Stimulated activated naive CD8-positive, alpha-beta T cell treated with anti-CD3 and anti-CD28 coated beads, Interleukin-15, Interleukin-2, amounts not matched to agents 100 U/mL and 50 U/mL, for 24 hours (primary cell): Measurements from ENCODE around the gene EGR4.
"Not testable (repeated sequence)": the region's sequence is repeated elsewhere in the genome, so short reads cannot be mapped to it uniquely, and the experiment has no call there.

Experiments
- ATAC-seq: fragments of 150-1000 bp; cut with Tn5 transposase; one replicate; pipeline ENCODE4 v1.10.0; 2021
- DNase-seq: peaks from one replicate; pipeline ENCODE4 v3.0.0; 2021

Gene EGR4

DNA sequence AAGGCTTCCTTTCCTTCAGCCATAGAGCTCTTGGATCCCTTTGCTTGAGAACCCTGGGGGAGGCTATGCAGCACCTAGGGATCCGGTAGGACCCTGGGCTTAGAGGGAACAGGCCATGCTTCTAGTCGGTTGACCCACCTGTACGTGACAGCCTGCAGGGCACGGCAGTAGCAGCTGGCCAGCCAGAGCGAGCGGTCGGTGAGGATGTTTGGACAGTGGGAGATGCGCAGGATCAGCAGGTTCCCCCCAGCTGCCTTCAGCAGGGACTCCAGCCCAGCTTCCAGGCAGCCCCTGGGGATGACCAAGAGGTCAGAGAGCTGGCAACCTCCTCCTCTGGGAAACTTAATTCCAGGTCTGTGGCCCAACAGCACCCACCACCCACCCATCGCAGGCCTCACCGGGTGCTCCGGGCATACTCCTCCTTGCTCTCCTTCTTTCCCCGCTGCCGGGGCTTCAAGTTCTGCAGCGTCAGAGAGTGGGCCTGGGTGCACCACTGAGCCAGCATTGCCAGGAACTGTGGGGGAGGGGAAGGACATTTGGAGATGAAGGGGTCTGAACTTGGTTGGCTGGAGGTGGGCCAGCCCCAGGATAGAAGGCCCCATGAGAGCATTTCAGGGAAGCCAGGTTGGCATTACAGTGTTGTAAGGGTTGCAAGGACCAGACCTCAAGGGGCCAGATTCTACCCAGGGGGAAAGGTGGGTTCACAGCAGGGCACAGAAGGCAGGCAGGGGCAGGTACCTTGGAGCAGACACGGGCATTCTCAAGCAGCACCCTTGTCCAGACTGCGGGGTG, 29.6 kb downstream of the EGR4 start:
- no peak for ATAC-seq
- no peak for DNase-seq

GRCh38 chr2:73262691-73263429, 30.5 kb downstream of the EGR4 start:
- DNase-seq, ATAC-seq: not testable (repeated sequence)

DNA sequence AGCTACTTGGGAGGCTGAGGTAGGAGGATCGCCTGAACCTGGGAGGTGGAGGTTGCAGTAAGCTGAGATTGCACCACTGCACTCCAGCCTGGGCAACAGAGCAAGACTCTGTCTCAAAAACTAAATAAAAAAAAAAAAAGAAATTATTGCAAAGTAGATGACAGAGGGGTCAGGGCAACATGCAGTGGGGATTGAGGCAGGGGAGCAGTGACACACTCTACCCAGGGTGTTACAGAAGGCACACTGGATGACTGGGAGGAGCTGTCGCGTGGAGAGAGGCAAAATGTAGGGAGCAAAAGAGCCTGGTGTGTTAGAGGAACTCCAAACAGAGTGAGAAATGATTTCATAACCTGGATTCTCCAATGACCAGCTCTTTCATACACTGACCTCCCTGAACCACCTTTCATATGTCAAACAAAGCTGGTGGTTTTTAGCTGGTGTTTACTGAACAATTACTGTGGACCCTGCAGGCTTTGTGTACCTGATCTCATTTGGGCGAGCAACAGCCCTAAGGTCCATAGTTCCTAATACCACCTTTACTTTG, 31.2 kb downstream of the EGR4 start:
- no peak for ATAC-seq

GRCh38 chr2:73260338-73260984, 32.9 kb downstream of the EGR4 start:
- ATAC-seq (no peak), DNase-seq (no peak)

More for the DNA sequence above, 31.2 kb downstream of the EGR4 start:
- no peak for DNase-seq

DNA sequence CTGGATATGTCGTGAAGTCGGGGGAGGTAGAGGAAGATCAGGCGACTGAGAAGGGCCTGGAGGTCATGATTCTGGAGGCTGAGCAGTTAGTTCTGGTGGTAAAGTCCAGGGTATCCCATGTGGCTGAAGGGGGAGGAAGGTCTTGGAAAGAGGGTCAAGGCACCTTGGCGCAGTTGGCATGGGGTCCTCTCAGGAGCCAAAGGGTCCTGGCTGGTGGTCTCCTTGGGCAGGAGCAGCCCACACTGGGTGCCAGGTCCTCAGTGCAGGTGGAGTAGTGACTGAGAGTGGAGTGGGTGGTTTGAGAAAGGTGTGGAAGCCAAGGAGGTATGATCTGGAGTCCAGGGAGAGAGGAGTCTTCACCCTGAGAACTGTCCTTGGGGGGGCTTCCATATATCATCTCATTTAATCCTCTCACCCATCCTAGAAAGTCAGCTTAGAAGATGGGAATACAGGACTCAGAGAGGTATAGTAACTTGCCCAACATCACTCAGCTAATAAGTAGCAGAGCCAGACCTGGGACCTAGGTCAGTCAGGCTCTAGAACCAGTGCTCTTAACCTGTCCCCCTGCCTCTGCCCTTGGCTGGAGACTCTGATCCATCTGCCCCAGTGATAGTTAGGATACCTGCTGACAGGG, 33.5 kb downstream of the EGR4 start:
- DNase-seq: no peak
- ATAC-seq: no peak

GRCh38 chr2:73259276-73259675, 34.1 kb downstream of the EGR4 start:
- ATAC-seq (no peak), DNase-seq (no peak)

DNA sequence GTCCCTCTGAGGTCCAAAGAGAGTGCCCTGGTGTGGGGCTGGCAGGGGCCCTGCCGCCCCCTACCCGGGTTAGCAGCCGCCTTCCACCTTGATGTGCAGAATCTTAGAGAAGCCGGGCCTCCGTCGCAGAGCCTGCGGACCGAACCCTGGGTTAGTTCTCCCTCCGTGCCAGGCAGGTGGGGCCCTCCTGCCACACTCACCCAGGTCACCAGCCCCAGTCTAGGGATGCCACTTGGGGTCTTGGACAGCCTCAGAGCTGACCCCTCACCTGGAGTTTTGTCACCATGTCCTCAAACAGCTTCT, 34.5 kb downstream of the EGR4 start:
- ATAC-seq: no peak

GRCh38 chr2:73258186-73258912, 35.0 kb downstream of the EGR4 start:
- no peak for ATAC-seq
- no peak for DNase-seq

More for the DNA sequence above, 34.5 kb downstream of the EGR4 start:
- no peak for DNase-seq

DNA sequence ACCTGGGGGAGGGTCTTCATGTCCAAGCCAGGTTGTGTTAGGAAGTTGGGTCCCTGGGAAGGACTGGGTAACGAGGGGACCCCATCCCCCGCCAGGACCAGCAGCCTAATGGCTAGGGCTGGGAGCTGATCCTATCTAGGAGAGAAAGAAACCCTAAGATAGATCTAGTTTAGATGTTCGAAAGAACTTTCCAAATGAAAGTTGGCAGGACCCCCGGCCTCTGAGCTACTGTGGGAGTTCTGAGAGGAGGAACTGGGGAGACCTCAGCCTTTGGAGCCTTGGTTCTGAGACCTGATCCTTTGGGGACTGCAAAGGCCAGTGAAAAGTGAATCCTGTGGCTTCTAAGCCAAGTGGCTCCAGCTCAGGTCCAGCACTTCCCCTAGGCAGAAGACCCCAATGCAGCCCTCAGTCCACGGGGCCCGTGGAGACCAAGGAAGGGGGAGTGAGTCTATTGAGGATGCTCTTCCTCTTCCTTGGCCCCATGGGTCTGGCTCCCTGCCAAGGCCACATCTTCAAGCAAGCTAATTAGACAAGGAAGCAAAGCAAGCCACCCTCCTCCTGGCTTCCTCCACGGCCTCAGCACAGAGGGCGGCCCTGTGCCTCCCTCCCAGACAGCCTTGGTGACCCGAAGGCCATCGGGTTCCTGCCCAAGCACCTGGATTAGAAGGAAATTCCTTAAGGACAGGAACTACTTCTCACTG, 35.8 kb downstream of the EGR4 start:
- ATAC-seq (no peak), DNase-seq (no peak)

- ATAC-seq (no peak), DNase-seq (no peak)
Measured at GRCh38 chr2:73257021-73257420, 36.3 kb downstream of the EGR4 start.

DNA sequence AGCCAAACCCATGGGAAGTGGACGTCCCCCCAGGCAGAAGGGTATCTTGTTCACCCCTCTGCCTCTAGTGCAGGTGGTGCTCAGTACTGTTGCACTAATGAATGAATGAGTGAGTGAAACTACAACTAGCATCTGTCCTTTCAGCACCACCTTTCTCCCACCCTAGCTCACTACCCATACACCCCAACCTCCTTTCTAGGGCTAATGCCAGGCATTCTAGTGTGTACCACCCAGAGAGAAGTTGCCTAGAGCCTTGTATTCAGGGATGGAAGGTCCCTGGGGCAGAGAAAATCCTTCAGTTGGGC, 36.8 kb downstream of the EGR4 start:
- ATAC-seq: no peak
- no peak for DNase-seq

- DNase-seq (no peak), ATAC-seq (no peak)
Measured at GRCh38 chr2:73255907-73256617, 37.3 kb downstream of the EGR4 start.

GRCh38 chr2:73255007-73255644, 38.2 kb downstream of the EGR4 start:
- peak; percentile 29 for ATAC-seq

GRCh38 chr2:73254343-73255006, 38.9 kb downstream of the EGR4 start:
- DNase-seq (no peak), ATAC-seq (no peak)

More at GRCh38 chr2:73255007-73255644, 38.2 kb downstream of the EGR4 start:
- DNase-seq: no peak

DNA sequence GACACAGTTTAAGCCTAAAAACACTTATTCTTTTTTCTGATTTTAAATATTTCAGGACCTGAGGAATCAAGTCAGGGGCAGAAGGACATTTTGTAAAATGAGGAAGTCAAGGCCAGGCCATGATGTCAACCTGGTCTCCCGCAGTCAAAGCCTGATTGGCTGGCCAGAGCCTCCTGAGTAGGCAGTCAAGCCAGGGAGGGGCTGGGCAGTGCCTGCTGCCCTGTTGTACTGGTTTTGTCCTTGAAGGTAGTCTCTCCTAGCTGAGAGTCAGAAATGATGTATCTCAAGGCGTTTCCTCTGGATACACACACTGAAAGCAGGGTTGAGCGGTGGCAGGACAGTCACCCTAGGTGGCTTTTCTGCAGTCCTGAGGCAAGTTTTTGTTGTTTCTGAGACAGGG, 39.4 kb downstream of the EGR4 start:
- DNase-seq (no peak), ATAC-seq (peak; percentile 19)

DNA sequence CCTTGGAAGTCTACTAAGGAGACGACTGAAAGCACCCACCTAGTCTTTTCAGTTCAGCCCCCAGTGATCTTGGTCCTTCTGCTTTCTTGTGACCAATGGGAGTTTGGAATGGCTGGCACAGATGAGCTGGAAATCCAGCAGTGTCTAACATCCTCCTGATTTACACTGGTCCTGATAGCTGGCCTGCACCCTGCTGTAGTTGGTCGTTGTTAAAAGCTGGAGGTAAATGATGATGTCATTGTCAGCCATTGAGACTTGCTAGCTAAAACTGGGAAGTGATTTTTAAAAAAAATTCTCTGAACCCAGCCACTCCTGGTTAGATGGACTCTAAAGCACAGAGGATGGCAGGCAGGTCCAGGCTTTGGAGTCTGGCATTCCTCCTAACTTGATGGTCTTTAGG, 39.9 kb downstream of the EGR4 start:
- DNase-seq: no peak
- no peak for ATAC-seq

GRCh38 chr2:73252238-73253027, 40.9 kb downstream of the EGR4 start:
- ATAC-seq (no peak), DNase-seq (no peak)
